T-cell (primary cell): ENCODE data around the gene SLC9A5. TPM values are rescaled to one million over a fixed set of nuclear protein-coding genes. Genes with fewer than 3 reads are reported as not detected.

Source experiments
- ATAC-seq, 4 experiments: fragments of 200-7000 bp in 3 of 4; fragments of 150-1000 bp in 1 of 4; cut with Tn5 transposase; replicated peaks in 1 of 4; 1 replicate in 3 of 4; 2 replicates in 1 of 4; pipeline ENCODE4 v1.10.0; 2021; ENCODE audit warnings: moderate library complexity in 3 of 4, mild to moderate bottlenecking in 2 of 4, moderate number of reproducible peaks in 1 of 4
- CTCF ChIA-PET, 2 donors: fragments of 300-600 bp; sonication (Branson Sonifier 250); formaldehyde crosslinking; loops; one replicate each; lab custom pipeline; 2022; ENCODE audit warnings: antibody characterized with exemption in 2 of 2; lab: Charles Lee
- POLR2A ChIA-PET, 2 donors: fragments of 300-600 bp; sonication (Branson Sonifier 250); formaldehyde crosslinking; loops; one replicate each; lab custom pipeline; 2022; ENCODE audit warnings: antibody characterized with exemption in 2 of 2; lab: Charles Lee
- DNase-seq, 35 experiments: peaks; one replicate each; pipeline versions ENCODE4 v3.0.0 to v3.0.0-alpha.2; 2013 to 2023
- H3K27ac ChIP-seq: one replicate; pipeline ENCODE4 v1.5.1; 2013; ENCODE audit warnings: low read length
- H3K27me3 ChIP-seq, 2 experiments: replicated peaks in 1 of 2; 1 replicate in 1 of 2; 2 replicates in 1 of 2; pipeline versions ENCODE4 v1.6.1 to v1.7.0; 2013; ENCODE audit warnings: low read length in 1 of 2, mixed read lengths in 1 of 2; ENCODE audit not compliant: control insufficient read depth in 2 of 2, insufficient read depth in 2 of 2; ENCODE audit errors: extremely low read depth in 1 of 2
- H3K36me3 ChIP-seq, 2 donors: 1 replicate in 1 of 2; 2 replicates in 1 of 2; pipeline versions ENCODE4 v1.6.1 to v1.7.0; 2013; ENCODE audit warnings: low read length in 1 of 2; ENCODE audit not compliant: control insufficient read depth in 2 of 2, insufficient read depth in 1 of 2; ENCODE audit errors: extremely low read depth in 1 of 2
- H3K4me1 ChIP-seq, 2 experiments: 1 replicate in 1 of 2; 2 replicates in 1 of 2; pipeline versions ENCODE4 v1.6.1 to v1.7.0; 2013; ENCODE audit warnings: low read length in 2 of 2, mixed read lengths in 1 of 2; ENCODE audit not compliant: insufficient read depth in 2 of 2, control insufficient read depth in 1 of 2; ENCODE audit errors: extremely low read depth in 1 of 2
- H3K4me3 ChIP-seq, 2 donors: 1 replicate in 1 of 2; 2 replicates in 1 of 2; pipeline versions ENCODE4 v1.5.1 to v1.7.0; 2013; ENCODE audit warnings: mild to moderate bottlenecking in 2 of 2, low read length in 1 of 2, moderate library complexity in 1 of 2; ENCODE audit not compliant: control insufficient read depth in 1 of 2; ENCODE audit errors: extremely low read depth in 1 of 2
- H3K9me3 ChIP-seq: 2 replicates; pipeline ENCODE4 v1.7.0; 2013
- H3K27ac Mint-ChIP-seq, 2 donors: one replicate each; pipeline ENCODE4 v1.8.0; 2020 to 2021; ENCODE audit warnings: mild to moderate bottlenecking in 2 of 2, mixed read lengths in 2 of 2
- H3K27me3 Mint-ChIP-seq, 2 donors: one replicate each; pipeline ENCODE4 v1.8.0; 2021 to 2022; ENCODE audit warnings: mixed read lengths in 2 of 2
- H3K36me3 Mint-ChIP-seq: one replicate; pipeline ENCODE4 v1.8.0; 2021; ENCODE audit warnings: mixed read lengths
- H3K4me1 Mint-ChIP-seq, 3 donors: one replicate each; pipeline ENCODE4 v1.8.0; 2020 to 2022; ENCODE audit warnings: mixed read lengths in 3 of 3, mild to moderate bottlenecking in 1 of 3
- H3K4me3 Mint-ChIP-seq, 3 donors: one replicate each; pipeline ENCODE4 v1.8.0; 2020 to 2022; ENCODE audit warnings: mild to moderate bottlenecking in 3 of 3, mixed read lengths in 3 of 3, moderate library complexity in 3 of 3
- H3K9me3 Mint-ChIP-seq, 3 donors: one replicate each; pipeline ENCODE4 v1.8.0; 2020 to 2022; ENCODE audit warnings: mixed read lengths in 3 of 3
- WGBS: methylation state at CpG from one replicate; pipeline ENCODE4 v1.1.5; 2013; ENCODE audit warnings: missing lambda C conversion rate; ENCODE audit not compliant: insufficient coverage; 5-methylcytosine and 5-hydroxymethylcytosine counted together
- total RNA-seq, 35 experiments: library from RNA in 6 of 35; stranded (reverse) in 6 of 35; fragments of 120-200 nt in 1 of 35; gene quantifications; one replicate each; pipeline versions ENCODE4 v1.2.1 to v1.2.4 and lab custom pipeline; 2013 to 2026

Gene SLC9A5
- total RNA-seq, 5 donors from 2014 or later (not counting 1 experiment from before 2014, with no cell fraction given): 1.4 to 2.3 (median 2.2) TPM

DNA sequence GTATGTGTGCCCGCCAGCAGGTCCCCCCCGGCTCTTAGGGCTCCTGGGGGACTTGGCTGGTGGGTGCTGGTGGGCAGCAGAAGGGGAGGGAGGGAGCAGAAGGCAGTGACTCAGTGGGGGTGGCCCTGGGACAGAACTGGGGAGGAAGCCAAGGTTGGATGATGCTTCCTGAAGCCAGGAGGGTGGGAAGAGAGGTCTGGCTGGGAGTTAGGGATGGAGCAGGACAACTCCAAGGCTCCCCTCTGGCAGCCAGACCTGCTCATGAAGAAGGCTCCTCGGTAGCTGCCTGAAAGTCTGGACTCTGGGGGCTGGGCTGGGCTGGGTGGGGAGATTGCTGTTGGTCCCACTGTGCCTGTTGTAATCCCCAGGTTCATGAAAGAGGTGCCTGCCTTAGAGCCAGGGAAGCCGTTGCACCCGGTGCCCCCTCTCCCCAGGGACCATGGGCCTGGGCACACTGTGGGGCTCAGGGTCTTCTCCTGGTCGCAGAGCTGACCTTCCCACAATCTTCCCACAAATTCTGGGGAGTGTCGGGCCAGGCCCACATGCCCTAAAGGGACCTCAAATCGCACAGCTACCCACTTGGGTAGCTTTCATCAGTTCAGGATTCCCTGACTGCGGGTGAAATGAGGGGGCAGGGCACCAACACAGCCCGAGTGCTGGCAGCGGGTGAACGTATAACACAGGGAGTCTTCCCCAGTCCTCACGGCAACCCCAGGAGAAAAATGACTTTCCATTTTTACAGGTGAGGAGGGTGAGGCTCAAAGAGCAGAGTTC lies 29.4 kb downstream of the SLC9A5 start:
- Mint-ChIP-seq H3K9me3 (no peaks in the 10 kb centered on the region), H3K36me3 (peaks cover 9% of the 10 kb centered on the region), H3K4me3 (peak overlapping the region; percentile 75 to 80 (median 77)), H3K27me3 (no peaks in the 10 kb centered on the region), H3K4me1 (peaks cover 9 to 19% (median 16%) of the 10 kb centered on the region in 3 donors), H3K27ac (peak overlapping the region; percentile 55 to 79)
- CTCF ChIA-PET: interaction anchor here (0.5 to 0.6 kb wide), 2 partner anchors 144 to 444 kb away, joined by 3 to 4 read pairs; no protein-coding TSS in a partner anchor
- Histone ChIP-seq H3K4me3 (peak overlapping the region; percentile 78 to 89), H3K36me3 (peaks cover 10 to 11% of the 10 kb centered on the region in 2 donors), H3K9me3 (no peaks in the 10 kb centered on the region), H3K27me3 (no peaks in the 10 kb centered on the region), H3K27ac (peak overlapping the region; percentile 52), H3K4me1 (peaks cover 6 to 24% of the 10 kb centered on the region in 2 experiments)
- POLR2A ChIA-PET: no interaction called here
- ATAC-seq (no peak), DNase-seq (no peak)
- 64% methylated on average over 10 of the region's 13 CpGs for WGBS

DNA sequence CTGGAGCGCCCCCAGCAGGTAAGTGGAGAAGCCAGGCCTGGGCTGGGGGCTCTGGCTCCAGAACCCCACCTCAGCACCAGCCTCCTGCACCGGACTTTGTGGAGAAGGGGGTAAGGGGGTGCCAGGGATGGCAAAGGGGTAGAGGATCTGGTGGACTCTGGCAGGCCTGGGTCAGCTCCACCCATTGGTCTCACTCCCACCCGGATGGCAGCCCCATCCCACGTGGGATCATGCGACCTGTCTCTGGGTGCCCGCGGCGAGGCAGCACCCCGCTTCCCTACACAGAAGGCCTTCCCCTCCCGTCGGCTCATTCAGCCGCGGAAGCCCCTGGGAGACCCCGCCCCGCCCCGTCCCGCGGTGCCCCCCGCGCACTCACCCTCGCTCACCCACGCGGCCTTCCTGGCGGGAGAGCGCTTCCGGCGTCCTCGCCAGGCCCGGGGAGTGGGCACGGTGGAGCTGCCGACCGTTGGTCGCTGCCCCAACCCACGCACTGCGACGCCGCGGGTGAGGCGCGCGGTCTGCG lies 30.1 kb downstream of the SLC9A5 start:
- peak overlapping the region; percentile 55 to 79 for H3K27ac Mint-ChIP-seq

DNA sequence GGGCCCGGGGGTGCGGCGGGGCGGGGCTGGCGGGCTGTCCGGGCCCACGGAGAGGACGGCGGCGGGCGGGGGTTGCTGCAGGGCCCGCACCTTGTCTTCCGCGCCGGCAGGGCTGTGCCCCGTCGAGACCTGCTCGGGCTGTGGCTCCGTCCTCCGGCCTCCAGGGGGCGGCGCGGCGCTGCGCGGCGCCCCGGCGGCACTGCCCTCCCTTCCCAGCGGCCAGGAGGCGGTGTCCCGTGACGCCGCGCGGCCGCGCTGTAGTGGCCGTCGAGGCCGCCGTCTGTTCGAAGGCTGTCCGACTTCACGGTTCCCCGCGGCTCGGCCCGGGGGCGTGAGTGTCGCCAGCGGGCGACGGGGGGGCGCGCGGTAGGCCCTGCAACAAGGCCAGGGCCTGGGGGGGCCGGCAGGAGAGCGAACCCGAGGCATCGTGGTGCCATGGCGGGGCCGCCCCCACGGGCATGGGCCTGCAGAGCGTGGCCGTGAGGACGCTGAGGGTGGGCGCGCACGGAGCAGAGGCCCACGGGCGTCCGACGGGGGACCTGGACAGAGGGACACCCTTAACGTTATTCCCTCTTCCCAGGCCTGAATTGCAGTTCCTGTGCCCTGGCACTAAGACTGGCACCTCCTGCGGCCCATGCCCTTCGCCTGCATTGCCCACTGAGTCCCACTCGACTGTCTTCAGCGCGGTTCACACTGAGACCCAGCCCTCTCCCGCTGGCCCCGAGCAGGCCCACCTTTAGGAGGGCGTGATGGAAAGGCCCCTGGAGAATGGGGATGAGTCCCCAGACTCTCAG lies 30.7 kb downstream of the SLC9A5 start, which contains the start of gene PLEKHG4:
PLEKHG4 (plus strand) TSS at position 237 of the 794 bp plus-strand sequence; CDS start at position 750, 513 bp downstream.
- peaks cover 10 to 20% of the 10 kb centered on the region in 2 donors for H3K36me3 ChIP-seq
- peaks cover 6 to 24% of the 10 kb centered on the region in 2 experiments for H3K4me1 ChIP-seq
- no peaks in the 10 kb centered on the region for H3K9me3 ChIP-seq
- no peaks in the 10 kb centered on the region for H3K27me3 ChIP-seq
- H3K4me3 ChIP-seq: peak within 1 kb of the TSS; percentile 78 to 89
- Mint-ChIP-seq H3K9me3 (no peaks in the 10 kb centered on the region), H3K27me3 (no peaks in the 10 kb centered on the region), H3K27ac (peak within 1 kb of the TSS; percentile 55 to 79), H3K36me3 (peaks cover 9% of the 10 kb centered on the region), H3K4me3 (peak within 1 kb of the TSS; percentile 75 to 80 (median 77)), H3K4me1 (peaks cover 9 to 19% (median 16%) of the 10 kb centered on the region in 3 donors)
- peak; percentile 51 to 88 (median 74) for DNase-seq
- H3K27ac ChIP-seq: peak within 1 kb of the TSS; percentile 52
- ChIA-PET POLR2A (no interaction called here), CTCF (no interaction called here)
- 27% methylated on average over 83 of the region's 83 CpGs for WGBS
- peak; percentile 97 to 99 (median 97) for ATAC-seq

More for the DNA sequence above, 30.1 kb downstream of the SLC9A5 start:
- H3K27ac ChIP-seq: peak overlapping the region; percentile 52
- no peaks in the 10 kb centered on the region for H3K27me3 ChIP-seq
- Mint-ChIP-seq H3K4me1 (peaks cover 9 to 19% (median 16%) of the 10 kb centered on the region in 3 donors), H3K4me3 (peak overlapping the region; percentile 75 to 80 (median 77)), H3K9me3 (no peaks in the 10 kb centered on the region), H3K36me3 (peaks cover 9% of the 10 kb centered on the region), H3K27me3 (no peaks in the 10 kb centered on the region)
- H3K4me1 ChIP-seq: peaks cover 6 to 24% of the 10 kb centered on the region in 2 experiments
- H3K4me3 ChIP-seq: peak overlapping the region; percentile 78 to 89
- DNase-seq: peak in 29 of 35 experiments; percentile 11 to 57 (median 27)
- H3K9me3 ChIP-seq: no peaks in the 10 kb centered on the region
- H3K36me3 ChIP-seq: peaks cover 10 to 17% of the 10 kb centered on the region in 2 donors
- POLR2A ChIA-PET: no interaction called here
- WGBS: under 1% methylated on average over 38 of the region's 42 CpGs
- CTCF ChIA-PET: interaction anchor here in 1 of 2 donors (0.5 kb wide), 1 partner anchor 144 kb away, joined by 3 read pairs; no protein-coding TSS in a partner anchor
- ATAC-seq: peak; percentile 56 to 66 (median 58)

DNA sequence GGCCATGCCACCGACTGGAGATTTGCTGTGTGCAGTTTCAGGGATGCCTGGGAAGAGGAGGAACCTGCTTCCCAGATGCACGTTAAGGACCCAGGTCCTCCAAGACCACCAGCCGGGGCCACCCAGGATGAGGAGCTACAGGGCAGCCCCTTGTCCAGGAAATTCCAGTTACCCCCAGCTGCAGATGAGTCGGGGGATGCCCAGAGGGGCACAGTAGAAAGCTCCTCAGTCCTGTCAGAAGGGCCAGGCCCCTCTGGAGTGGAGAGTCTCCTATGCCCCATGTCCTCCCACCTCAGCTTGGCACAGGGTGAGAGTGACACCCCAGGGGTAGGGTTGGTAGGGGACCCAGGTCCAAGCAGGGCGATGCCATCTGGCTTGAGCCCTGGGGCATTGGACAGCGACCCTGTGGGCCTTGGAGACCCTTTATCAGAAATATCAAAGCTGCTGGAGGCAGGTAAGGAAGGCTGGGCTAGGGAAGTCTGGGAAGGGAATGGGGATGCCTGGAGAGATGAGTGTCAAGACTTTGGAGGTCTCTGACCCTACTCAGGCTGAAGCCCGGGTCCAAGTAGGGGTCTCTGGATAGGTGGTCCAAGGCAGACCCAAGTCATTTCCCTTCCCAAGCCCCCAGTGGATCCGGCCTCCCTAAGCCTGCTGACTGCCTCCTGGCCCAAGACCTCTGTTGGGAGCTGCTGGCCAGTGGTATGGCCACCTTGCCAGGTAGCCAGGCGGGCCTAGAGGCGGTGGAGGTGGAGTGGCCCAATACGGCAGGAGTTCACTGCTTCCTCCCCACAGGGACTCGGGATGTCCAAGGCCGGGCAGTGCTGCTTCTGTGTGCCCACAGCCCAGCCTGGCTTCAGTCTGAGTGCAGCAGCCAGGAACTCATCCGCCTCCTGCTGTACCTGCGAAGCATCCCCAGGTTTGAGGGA lies 31.6 kb downstream of the SLC9A5 start:
- Histone ChIP-seq H3K27me3 (no peaks in the 10 kb centered on the region), H3K4me3 (peak overlapping the region; percentile 15 to 23), H3K9me3 (no peaks in the 10 kb centered on the region), H3K4me1 (peaks cover 6 to 24% of the 10 kb centered on the region in 2 experiments), H3K27ac (no peak overlapping the region), H3K36me3 (peaks cover 9 to 21% of the 10 kb centered on the region in 2 donors)
- ChIA-PET CTCF (interaction anchor here in 1 of 2 donors (0.6 kb wide), 2 partner anchors 106 to 183 kb away, joined by 3 to 5 read pairs; no protein-coding TSS in a partner anchor), POLR2A (no interaction called here)
- 97% methylated on average over 13 of the region's 15 CpGs for WGBS
- ATAC-seq (no peak), DNase-seq (no peak)
- H3K4me3 Mint-ChIP-seq: peak overlapping the region; percentile 39 to 77 (median 44)
- H3K36me3 Mint-ChIP-seq: peaks cover 9% of the 10 kb centered on the region
- no peaks in the 10 kb centered on the region for H3K9me3 Mint-ChIP-seq
- H3K27ac Mint-ChIP-seq: peak overlapping the region in 1 of 2 donors; percentile 11
- H3K27me3 Mint-ChIP-seq: no peaks in the 10 kb centered on the region
- peaks cover 9 to 17% (median 14%) of the 10 kb centered on the region in 3 donors for H3K4me1 Mint-ChIP-seq

DNA sequence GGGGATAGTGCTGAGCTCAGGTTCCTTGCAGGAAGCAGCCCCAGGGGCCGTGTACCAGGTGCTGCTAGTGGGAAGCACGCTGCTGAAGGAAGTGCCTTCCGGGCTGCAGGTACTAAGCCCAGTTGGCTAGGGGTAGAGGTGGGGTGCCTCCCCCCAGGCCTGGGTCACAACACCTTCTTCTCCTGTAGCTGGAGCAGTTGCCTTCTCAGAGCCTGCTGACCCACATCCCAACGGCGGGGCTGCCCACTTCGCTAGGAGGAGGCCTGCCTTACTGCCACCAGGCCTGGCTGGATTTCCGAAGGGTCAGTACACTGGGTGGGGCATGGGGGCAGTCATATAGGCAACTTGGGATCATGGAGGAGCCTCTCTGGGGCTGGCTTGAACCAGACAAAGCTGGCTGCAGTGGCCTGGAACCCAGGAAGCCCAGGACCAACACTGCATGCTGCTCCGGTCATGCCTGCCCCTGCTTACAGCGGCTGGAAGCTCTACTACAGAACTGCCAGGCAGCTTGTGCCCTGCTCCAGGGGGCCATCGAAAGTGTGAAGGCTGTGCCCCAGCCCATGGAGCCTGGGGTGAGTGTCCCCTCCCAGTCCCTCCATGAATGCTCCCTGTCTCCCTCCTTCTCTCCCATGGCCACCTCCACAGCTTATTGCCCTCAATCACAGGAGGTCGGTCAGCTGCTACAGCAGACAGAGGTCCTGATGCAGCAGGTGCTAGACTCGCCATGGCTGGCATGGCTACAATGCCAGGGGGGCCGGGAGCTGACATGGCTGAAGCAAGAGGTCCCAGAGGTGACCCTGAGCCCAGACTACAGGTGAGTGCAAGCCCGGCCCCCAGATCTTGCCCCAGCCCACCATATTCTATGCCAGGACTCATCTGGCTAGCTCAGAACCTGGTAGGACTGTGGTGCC lies 33.0 kb downstream of the SLC9A5 start:
- H3K27me3 Mint-ChIP-seq: no peaks in the 10 kb centered on the region
- Histone ChIP-seq H3K27ac (no peak overlapping the region), H3K9me3 (no peaks in the 10 kb centered on the region), H3K36me3 (peaks cover 0 to 22% of the 10 kb centered on the region in 2 donors), H3K27me3 (no peaks in the 10 kb centered on the region), H3K4me1 (peaks cover 6 to 24% of the 10 kb centered on the region in 2 experiments), H3K4me3 (no peak overlapping the region)
- no peaks in the 10 kb centered on the region for H3K9me3 Mint-ChIP-seq
- ATAC-seq: no peak
- CTCF ChIA-PET: interaction anchor here (0.6 to 0.7 kb wide), 3 partner anchors 14 to 833 kb away, joined by 3 read pairs; no protein-coding TSS in a partner anchor
- H3K4me1 Mint-ChIP-seq: peaks cover 9 to 12% (median 10%) of the 10 kb centered on the region in 3 donors
- peaks cover 3% of the 10 kb centered on the region for H3K36me3 Mint-ChIP-seq
- H3K4me3 Mint-ChIP-seq: peak overlapping the region in 1 of 3 donors; percentile 13
- POLR2A ChIA-PET: no interaction called here
- WGBS: 83% methylated on average over 10 of the region's 14 CpGs
- H3K27ac Mint-ChIP-seq: no peak overlapping the region
- DNase-seq: no peak
